ENCODE results near the gene FAM20C.

- TF ChIP-seq, protein P1, sequence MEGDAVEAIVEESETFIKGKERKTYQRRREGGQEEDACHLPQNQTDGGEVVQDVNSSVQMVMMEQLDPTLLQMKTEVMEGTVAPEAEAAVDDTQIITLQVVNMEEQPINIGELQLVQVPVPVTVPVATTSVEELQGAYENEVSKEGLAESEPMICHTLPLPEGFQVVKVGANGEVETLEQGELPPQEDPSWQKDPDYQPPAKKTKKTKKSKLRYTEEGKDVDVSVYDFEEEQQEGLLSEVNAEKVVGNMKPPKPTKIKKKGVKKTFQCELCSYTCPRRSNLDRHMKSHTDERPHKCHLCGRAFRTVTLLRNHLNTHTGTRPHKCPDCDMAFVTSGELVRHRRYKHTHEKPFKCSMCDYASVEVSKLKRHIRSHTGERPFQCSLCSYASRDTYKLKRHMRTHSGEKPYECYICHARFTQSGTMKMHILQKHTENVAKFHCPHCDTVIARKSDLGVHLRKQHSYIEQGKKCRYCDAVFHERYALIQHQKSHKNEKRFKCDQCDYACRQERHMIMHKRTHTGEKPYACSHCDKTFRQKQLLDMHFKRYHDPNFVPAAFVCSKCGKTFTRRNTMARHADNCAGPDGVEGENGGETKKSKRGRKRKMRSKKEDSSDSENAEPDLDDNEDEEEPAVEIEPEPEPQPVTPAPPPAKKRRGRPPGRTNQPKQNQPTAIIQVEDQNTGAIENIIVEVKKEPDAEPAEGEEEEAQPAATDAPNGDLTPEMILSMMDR (IDR thresholded peaks at IDR 0.05), result no peak
- TF ChIP-seq POLR2A (IDR thresholded peaks at IDR 0.05) (no peak), EP300 (IDR thresholded peaks at IDR 0.05) (no peak)
Measured at GRCh38 chr7:298375-298702, 106.0 kb downstream of the FAM20C start.
